Parathyroid adenoma (tissue), 2 donors: Measurements from ENCODE around the gene CADPS2.

Source experiments
- H2AFZ ChIP-seq: fragments of 300-600 bp; sonication (generic); one replicate; pipeline ENCODE4 v1.7.0; 2017; ENCODE audit warnings: antibody characterized with exemption, mild to moderate bottlenecking
- H3K27ac ChIP-seq: fragments of 300-600 bp; sonication (generic); one replicate; pipeline ENCODE4 v1.7.0; 2017
- H3K27me3 ChIP-seq: fragments of 300-600 bp; sonication (generic); one replicate; pipeline ENCODE4 v1.7.0; 2017; ENCODE audit warnings: low read length; ENCODE audit not compliant: control insufficient read depth, insufficient read depth
- H3K36me3 ChIP-seq: fragments of 300-600 bp; sonication (generic); one replicate; pipeline ENCODE4 v1.7.0; 2017; ENCODE audit warnings: low read length; ENCODE audit not compliant: control insufficient read depth, insufficient read depth
- H3K4me1 ChIP-seq: fragments of 300-600 bp; sonication (generic); one replicate; pipeline ENCODE4 v1.7.0; 2017; ENCODE audit warnings: control low read depth
- H3K4me2 ChIP-seq: fragments of 300-600 bp; sonication (generic); one replicate; pipeline ENCODE4 v1.7.0; 2017; ENCODE audit warnings: low read length
- H3K4me3 ChIP-seq: fragments of 300-600 bp; sonication (generic); one replicate; pipeline ENCODE4 v1.7.0; 2017; ENCODE audit warnings: low read depth, low read length
- H3K79me2 ChIP-seq: fragments of 300-600 bp; sonication (generic); one replicate; pipeline ENCODE4 v1.7.0; 2017; ENCODE audit warnings: control low read depth
- H3K9ac ChIP-seq: fragments of 300-600 bp; sonication (generic); one replicate; pipeline ENCODE4 v1.7.0; 2017; ENCODE audit warnings: mild to moderate bottlenecking
- H3K9me3 ChIP-seq: fragments of 300-600 bp; sonication (generic); one replicate; pipeline ENCODE4 v1.7.0; 2017; ENCODE audit warnings: low read length; ENCODE audit not compliant: control insufficient read depth
- CTCF ChIP-seq: fragments of 300-600 bp; sonication (generic); IDR thresholded peaks from one replicate; pipeline ENCODE4 v1.7.0; 2017; ENCODE audit warnings: antibody characterized with exemption, mild to moderate bottlenecking
- donor health status: primary hyperparathyroidism.

Gene CADPS2

GRCh38 chr7:122467661-122468449 lies 418.4 kb downstream of the CADPS2 start:
- H3K4me1 ChIP-seq: no peaks in the 10 kb centered on the region
- H3K9ac ChIP-seq: no peak overlapping the region
- H3K36me3 ChIP-seq: no peaks in the 10 kb centered on the region
- no peak overlapping the region for H3K4me2 ChIP-seq
- H2AFZ ChIP-seq: no peak overlapping the region
- no peaks in the 10 kb centered on the region for H3K9me3 ChIP-seq
- H3K4me3 ChIP-seq: no peak overlapping the region
- H3K27me3 ChIP-seq: no peaks in the 10 kb centered on the region
- no peak for TF ChIP-seq CTCF
- H3K27ac ChIP-seq: no peak overlapping the region
- H3K79me2 ChIP-seq: no peaks in the 10 kb centered on the region

DNA sequence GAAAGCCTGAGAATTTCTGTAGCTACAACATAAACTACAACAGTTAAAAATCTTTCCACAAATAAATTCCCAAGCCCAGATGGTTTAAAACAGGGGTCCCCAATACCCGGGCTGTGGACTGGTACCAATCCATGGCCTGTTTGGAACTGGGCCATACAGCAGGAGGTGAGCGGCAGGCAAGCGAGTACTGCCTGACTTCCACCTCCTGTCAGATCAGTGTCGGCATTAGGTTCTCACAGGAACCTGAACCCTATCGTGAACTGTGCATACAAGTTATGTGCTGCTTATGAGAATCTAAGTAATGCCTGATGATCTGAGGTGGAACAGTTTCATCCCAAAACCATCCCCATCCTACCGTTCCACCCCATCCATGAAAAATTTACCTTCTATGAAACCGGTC lies 421.0 kb downstream of the CADPS2 start:
- Histone ChIP-seq H3K27me3 (no peaks in the 10 kb centered on the region), H3K36me3 (no peaks in the 10 kb centered on the region), H3K79me2 (no peaks in the 10 kb centered on the region), H3K27ac (no peak overlapping the region), H3K4me3 (no peak overlapping the region), H3K9me3 (no peaks in the 10 kb centered on the region), H2AFZ (no peak overlapping the region), H3K4me1 (no peaks in the 10 kb centered on the region), H3K4me2 (no peak overlapping the region), H3K9ac (no peak overlapping the region)
- no peak for TF ChIP-seq CTCF

DNA sequence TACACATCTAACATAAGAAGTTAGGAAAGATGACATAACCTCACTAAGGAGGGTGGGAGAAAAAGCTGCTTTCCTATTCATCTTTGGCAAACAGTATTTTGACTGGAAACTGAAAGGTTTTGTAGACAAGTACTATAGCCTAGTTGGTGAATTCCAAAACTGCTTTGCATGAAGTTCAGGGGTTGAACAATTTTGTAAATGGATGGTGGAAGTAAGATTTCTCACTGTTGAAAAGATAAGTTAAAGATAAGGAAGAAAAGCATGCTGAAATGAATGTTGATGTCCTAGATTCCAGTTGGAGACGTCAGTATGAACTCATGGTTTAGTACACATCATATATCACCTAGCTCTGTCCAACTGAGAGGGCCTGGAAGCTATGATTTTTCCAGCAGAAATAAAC lies 422.6 kb downstream of the CADPS2 start:
- Histone ChIP-seq H3K4me2 (no peak overlapping the region), H3K27ac (no peak overlapping the region), H3K79me2 (no peaks in the 10 kb centered on the region), H3K27me3 (no peaks in the 10 kb centered on the region), H3K9me3 (no peaks in the 10 kb centered on the region), H3K9ac (no peak overlapping the region), H3K36me3 (no peaks in the 10 kb centered on the region), H3K4me1 (no peaks in the 10 kb centered on the region), H3K4me3 (no peak overlapping the region), H2AFZ (no peak overlapping the region)
- no peak for TF ChIP-seq CTCF

GRCh38 chr7:122460936-122461335 lies 425.3 kb downstream of the CADPS2 start:
- Histone ChIP-seq H3K79me2 (no peaks in the 10 kb centered on the region), H3K9me3 (no peaks in the 10 kb centered on the region), H3K36me3 (no peaks in the 10 kb centered on the region), H3K4me2 (no peak overlapping the region), H3K9ac (no peak overlapping the region), H3K4me1 (no peaks in the 10 kb centered on the region), H3K4me3 (no peak overlapping the region), H3K27ac (no peak overlapping the region), H2AFZ (no peak overlapping the region), H3K27me3 (no peaks in the 10 kb centered on the region)
- no peak for TF ChIP-seq CTCF

DNA sequence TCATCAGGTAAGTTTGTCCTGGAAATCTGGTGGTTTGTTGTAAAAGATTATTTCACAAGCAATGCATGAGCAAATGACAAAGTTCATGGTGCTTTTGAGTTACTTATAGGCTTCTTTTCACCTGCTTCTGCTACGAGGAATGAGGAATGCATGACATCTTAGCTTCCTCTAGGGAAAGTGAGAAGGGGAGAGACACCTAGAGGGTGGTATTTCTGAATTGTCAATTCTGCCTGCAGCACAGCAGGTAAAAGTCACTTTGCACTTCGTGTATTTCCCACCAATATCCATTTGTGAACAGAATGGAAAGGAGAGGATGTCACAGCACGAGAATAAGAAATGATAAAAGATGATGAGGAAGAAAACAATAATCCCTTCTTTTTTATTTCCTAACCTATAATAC lies 428.3 kb downstream of the CADPS2 start:
- Histone ChIP-seq H2AFZ (no peak overlapping the region), H3K4me3 (no peak overlapping the region), H3K4me2 (no peak overlapping the region), H3K27me3 (no peaks in the 10 kb centered on the region), H3K27ac (no peak overlapping the region), H3K9me3 (no peaks in the 10 kb centered on the region), H3K4me1 (no peaks in the 10 kb centered on the region), H3K9ac (no peak overlapping the region), H3K36me3 (no peaks in the 10 kb centered on the region), H3K79me2 (no peaks in the 10 kb centered on the region)
- TF ChIP-seq CTCF: no peak
